ENCODE results near the gene ANKRD52.
"Not testable (repeated sequence)": the region's sequence is repeated elsewhere in the genome, so short reads cannot be mapped to it uniquely, and the experiment has no call there.

The ANKRD52 gene

DNA sequence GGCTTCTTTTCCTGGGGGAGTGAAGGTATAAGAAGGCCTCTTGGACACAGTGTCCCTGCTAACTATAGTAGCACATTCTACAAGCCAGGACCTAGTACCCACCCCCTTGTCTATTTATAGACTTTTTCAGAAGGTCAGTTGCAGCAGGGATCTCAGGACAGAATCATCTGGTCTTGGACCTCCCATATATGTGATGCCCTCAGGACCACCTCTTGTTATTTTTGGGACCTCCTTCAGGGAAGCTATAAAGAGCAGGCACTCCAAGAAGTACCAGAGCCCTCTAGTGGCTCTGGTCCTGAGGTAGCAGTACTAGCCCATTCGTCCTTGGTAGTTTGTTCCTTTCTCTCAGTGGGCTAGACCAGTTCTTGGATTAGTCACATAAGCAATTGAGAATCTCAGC lies 12.8 kb upstream of the ANKRD52 start:
- peak; percentile 10 for DNase-seq

DNA sequence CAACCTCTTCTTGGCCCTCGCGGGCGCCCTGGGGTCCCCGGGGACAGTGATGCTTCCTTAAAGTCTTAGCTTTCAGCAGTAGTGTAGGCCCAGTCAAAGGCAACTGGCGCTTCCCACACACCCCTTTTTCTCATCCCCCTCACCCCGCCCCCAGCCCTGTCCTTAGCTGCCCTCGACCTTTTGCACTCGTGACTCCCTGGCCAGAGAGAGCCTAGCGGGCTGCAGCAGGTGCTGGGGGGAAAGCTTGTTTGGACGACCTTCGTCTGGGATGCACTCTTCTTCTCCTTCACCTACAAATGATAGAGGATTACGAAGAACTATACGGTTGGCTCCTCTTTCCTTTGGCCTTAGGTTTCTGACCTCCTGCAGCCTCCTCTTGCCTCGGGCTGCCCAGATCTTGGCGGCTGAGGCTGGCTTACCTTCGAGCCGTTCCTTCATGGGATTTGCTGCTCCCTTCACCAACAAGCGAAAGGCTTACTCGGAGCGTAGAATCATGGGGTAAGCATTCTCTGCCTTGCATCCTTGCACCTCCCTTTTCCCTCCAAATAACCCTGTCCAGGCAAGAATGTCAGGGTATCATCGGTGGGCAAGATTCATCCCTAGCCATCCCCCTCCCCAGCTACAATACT lies 9.4 kb upstream of the ANKRD52 start:
- no peak for DNase-seq

DNA sequence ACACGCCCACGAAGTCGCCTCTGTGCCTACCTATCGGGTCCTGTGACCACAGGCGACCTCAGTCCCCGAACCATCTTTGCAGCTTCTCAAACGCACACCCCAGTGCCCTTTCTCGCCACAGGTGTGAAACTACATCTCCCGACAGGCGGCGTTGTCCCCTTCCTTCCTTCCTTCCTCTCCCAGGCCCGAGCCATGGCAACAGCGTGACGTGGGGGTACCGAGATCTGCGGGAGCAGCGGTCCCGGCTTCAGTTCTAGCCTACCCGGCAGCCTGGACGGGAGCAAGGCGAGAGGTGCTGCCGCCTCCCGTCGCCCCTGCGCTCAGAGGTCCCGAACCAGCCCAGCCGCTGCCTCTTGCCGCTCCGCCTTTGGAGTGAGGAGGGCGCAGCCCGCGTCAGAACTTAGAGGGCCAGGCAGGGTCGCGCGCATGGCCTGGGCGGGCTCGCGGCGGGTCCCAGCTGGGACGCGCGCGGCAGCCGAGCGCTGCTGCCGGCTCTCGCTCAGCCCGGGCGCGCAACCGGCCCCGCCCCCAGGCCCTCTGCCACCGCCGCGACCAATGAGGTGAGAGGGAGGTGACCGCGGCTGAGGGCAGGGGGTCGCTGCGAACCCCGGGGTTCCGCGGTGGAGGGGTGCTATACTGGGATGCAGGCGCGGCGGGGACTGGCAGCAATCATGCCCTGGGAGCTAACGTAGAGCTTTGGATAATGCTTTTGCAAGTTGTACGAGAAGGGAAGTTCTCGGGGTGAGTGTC lies 8.7 kb upstream of the ANKRD52 start, which contains the start of gene COQ10A:
Gene COQ10A (plus strand): TSS at position 250 of the 750 bp plus-strand sequence. CDS start 177 bp downstream, at position 427.
- peak; percentile 86 for DNase-seq

DNA sequence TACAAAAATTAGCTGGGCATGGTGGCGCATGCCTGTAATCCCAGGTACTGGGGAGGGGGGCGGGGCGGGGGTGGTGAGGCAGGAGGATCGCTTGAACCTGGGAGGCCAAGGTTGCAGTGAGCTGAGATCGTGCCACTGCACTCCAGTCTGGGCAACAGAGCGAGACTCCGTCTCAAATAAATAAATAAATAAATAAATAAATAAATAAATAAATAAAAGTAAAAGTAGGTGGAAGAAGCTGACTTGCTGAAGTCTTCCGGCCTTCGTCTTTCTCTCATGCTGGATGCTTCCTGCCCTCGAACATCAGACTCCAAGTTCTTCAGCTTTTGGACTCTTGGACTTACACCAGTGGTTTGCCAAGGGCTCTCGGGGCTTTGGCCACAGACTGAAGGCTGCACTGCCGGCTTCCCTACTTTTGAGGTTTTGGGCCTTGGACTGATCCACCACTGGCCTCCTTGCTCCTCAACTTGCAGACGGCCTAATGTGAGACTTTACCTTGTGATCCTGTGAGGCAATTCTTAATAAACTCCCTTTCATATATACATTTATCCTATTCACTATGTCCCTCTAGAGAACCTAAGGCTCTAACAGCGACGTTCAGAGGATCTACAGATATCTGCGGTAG lies 8.0 kb upstream of the ANKRD52 start:
- DNase-seq, result not testable (repeated sequence)

DNA sequence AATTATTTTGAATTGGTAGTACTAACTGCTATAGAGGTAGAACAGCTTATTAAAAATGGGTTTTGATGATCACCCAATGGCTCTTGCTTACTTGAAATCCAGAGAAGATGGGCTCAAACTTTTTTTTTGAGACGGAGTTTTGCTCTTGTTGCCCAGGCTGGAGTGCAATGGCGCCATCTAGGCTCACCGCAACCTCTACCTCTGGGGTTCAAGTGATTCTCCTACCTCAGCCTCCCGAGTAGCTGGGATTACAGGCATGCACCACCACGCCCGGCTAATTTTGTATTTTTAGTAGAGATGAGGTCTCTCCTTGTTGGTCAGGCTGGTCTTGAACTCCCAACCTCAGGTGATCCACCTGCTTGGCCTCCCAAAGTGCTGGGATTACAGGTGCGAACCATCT lies 4.8 kb upstream of the ANKRD52 start:
- not testable (repeated sequence) for DNase-seq

DNA sequence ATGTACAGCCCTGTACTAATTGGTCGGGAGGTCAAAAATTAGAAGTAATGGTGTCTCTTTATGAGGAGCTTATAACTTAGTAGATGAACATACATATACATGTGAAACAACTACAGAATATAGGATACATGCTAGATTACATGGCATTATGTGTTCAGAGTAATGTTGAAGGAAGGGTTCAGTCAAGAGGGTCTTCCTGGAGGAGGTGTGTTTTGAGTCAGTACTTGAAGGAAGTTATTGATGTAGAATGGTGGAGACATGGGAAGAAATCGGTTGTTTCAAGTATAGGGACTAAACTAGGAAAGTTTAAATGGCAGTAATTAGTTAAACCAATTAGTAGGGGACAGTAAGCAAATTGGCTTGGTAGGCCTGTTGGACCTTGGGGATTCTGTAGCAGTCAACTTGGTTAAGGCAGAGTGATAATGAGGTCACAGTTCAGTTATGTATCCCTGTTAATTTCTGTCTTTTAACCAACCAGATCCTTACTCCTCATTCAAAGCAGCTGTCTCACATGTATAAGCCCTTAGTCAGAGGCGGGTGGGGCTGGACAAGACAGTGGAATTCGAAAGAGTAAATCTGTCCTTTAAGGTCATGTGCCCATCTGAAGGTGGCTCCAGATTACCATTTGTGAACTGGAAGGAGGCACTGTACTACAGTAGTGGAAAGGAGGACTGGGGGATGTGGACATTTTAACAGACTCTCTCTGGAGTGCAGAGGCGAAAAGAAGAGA lies 3.5 kb upstream of the ANKRD52 start:
- no peak for DNase-seq

DNA sequence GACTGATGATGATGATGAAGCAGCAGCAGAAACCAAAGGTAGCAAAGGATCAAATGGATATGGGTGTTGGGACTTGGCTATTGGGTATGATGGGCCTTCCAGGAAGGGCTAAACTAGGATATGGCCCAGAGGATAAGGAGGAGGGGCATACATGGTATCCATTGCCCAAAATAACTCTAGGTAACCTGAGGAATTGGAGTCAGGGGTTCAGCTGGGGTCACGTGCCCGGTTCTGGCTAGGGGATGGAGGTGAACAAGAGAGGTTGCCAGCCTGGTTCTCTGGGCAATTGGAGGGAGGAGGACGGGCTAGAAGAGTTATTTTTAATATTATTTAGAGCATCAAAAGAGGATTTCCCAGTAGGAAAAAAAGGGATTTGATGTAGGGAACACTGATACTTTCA lies 2.7 kb upstream of the ANKRD52 start:
- no peak for DNase-seq

DNA sequence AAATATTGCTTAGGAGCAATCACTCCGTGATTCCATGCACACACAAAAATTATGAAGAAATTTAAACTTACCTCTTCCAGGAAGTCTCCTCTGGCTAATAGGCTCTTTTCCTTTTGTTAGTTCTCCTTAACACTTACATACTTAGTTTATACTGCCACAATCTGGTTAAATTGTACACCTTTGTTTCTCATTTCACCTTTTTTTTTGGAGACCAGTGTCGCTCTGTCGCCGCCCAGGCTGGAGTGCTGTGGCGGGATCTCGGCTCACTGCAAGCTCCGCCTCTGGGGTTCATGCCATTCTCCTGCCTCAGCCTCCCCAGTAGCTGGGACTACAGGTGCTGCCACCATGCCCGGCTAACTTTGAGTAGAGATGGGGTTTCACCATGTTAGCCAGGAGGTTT lies 2.2 kb upstream of the ANKRD52 start:
- no peak for DNase-seq

DNA sequence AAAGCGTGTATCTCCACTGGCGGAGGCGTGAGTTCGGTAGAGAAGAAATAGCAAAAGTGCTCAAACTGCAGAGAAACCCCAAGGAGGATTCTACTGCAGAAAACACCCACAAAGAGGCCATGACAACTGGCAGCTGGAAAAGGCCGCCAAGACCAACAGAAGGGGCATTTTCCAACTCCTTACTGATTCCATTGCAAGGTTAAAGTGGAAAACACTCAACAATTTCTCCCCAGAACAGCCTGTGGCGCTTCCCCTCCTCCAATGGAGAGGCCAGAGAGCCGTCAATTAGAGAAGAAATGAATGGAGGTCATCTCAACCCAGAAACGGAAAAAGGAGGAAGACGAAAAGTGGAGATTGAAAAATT lies 618 bp upstream of the ANKRD52 start:
- DNase-seq, result peak; percentile 5

DNA sequence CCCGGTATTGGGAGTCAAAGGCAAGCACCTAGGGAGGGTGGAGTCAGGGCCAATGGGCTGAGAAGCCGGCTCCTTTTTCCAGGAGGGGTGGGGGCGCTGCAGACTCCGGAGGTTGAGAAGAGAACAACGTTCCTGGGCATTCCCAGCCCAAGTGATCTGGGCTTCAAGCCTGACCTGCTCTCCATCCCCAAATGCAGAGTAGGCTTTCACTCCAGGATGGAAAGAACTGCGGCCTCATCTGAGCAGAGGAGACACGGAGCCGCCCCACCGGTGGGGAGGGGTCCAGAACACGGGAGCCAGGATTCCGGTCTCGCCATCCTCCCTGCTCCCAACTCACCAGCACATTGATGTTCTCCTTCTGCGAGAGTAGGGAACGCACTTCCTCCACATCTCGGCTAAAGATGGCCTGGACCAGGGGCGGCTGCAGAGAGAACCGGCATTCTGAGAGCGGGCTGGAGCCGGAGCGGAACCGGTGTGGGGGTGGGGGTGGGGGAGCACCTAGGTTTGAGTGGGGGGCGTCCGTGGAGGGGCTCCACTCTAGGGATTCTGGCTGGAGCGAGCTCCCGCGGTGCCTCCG lies 605 bp downstream of the ANKRD52 start:
- DNase-seq, result no peak

DNA sequence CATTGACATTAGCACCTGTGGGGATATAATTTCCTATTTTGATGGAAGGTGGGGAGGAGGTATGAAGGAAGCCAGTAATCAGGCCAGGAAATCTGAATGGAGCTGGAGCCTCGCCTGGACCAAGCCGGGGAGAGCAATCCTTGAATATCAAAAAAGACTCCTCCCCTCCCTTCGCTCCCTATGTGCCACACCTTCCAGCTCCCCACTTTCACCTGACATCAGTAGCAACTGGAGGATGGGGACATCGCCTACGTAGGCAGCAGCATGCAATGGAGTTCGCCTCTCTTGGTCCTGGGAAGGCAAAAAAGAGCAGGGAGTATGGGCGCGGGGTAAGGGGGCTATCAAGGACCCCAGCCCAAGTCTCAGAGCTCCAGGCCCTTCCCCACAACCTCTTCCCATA lies 1.1 kb downstream of the ANKRD52 start:
- DNase-seq, result no peak

DNA sequence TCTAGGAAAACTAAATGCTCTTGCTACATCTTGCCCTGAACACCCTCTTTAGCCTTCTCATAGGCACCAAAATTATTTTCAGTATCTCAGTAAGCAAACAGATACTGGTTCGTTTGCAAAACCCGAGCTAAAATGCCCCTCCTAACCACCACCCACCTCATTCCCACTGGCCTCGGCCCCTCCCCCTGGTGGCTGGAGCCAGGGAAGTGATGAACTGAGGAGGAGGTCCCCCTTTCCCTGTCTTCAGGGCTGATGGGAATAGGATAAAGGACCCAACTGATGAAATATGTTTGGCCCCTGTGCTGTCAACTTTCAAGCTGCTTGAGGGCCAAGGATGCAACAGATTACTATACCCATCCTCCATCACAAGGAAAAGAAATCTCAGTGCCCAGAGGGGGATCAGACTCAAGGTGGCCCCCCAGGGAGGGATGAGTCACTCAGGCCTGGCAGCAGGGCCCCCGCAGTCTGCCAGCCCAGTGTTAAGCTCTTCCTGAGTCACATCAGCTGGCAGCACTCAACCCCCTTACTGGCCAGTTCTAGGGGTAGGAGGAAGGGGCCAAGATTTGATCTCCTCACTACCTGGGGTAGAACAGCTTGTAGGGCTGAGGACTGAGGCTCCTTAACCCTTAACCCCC lies 1.7 kb downstream of the ANKRD52 start:
- no peak for DNase-seq

DNA sequence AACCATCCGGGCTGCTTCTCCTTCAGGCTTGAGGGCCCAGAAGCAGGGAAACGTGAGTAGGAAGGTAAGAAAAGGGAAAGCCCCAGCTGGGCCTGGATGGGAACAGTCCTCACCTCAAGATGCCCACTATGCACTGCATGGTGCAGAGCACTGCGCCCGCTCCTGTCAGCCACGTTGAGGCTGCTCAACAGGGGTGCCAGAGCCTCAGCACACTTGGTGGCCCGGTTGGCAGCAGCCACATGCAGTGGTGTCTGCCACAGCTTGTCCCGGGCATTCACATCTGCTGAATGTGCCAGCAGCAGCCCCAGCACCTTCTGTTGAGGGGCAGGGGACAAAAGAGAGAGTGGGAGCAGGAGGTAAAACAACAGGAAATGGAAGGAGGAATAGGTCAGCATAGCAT lies 2.5 kb downstream of the ANKRD52 start:
- no peak for DNase-seq

DNA sequence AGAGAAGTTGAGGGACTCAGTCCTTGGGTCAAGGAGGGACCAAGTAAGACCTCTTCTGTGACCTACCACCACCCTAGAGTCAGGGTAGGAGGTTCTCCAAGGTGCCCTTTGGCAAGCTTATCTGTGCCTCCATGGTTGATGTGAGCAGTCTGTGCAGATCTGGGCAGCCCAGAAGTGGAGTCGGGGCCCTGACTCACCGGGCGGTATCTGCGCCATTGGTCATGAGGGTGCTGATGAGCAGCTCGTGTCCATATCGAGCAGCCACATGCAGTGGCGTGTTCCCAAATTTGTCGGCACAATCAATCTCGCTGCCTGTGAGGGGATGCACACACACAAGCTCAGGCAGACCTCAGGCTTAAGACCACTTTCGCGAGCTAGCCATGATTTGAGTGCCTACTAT lies 5.1 kb downstream of the ANKRD52 start:
- no peak for DNase-seq

DNA sequence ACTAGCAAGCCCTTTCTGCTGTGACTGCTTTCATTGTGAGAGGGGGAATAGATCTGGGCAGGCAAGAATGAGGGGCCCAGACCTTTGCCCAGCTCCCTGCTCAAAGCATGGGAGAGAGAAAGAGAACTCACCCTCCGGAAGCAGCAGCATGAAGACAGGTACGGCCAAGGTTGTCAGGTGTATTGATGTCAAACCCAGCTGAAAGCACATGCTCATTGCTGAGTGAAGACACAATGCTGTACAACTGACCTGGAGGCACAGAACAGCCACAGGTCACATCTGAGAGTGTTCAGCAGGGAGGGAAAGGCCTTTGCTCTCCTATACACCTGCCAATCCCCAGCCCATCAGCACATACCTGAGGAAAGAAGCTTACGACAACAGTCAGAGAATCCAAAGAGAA lies 5.5 kb downstream of the ANKRD52 start:
- DNase-seq, result no peak

DNA sequence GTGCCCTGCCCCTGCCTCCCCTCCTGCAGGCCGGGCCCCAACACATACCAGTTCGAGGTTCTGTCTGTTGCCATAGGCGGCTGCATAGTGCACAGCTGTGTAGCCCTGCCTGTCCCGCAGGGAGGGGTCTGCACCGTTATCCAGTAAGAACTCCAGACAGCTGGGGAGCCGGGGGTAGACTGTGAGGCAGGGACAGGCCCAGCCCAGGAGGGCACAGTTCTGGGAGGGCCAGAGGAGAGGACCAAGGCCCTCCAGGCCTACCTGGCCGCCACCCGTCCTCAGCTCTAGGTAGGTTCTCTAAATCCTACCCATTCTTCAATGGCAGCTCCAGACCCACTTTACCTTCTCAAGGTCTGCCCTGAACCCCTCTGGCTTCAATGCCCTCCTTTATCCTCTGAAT lies 9.5 kb downstream of the ANKRD52 start:
- DNase-seq, result no peak

DNA sequence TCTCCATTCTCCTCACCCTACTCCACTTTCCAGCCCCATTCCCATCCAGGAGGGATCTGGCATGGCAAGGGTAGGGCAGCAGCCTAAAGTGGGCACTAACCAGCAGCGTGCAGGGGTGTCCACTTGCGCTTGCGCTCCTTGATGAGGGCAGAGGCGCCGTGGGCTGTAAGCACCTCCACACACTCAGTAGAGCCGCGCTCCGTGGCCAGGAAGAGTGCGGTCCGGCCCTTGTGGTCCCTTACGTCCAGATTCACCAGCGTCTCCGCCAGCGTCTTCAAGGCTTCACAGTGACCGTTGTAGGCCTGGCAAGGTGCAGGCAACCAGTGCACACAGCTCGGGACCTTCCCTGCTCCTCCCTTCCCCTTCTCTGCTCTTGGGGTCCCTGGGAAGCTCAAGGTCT lies 10.3 kb downstream of the ANKRD52 start:
- no peak for DNase-seq

DNA sequence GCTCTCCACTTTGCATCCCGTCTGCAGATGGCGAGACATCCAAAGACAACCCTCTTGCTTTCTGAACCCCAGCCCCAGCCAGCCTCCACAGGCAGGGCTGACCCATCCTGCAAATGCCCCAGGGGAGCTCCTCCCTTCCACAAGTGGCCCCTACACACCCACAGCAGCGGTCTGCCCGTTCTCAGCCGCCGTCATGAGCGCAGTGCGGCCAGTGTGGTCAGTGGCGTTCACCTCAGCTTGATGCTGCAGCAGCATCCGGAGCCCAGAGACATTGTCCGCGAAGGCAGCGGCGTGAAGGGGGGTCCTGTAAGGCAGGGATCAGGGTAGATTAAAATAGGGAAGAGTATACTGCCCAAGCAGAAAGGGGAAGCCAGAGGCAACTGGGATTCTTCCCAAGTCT lies 13.7 kb downstream of the ANKRD52 start:
- DNase-seq, result no peak

DNA sequence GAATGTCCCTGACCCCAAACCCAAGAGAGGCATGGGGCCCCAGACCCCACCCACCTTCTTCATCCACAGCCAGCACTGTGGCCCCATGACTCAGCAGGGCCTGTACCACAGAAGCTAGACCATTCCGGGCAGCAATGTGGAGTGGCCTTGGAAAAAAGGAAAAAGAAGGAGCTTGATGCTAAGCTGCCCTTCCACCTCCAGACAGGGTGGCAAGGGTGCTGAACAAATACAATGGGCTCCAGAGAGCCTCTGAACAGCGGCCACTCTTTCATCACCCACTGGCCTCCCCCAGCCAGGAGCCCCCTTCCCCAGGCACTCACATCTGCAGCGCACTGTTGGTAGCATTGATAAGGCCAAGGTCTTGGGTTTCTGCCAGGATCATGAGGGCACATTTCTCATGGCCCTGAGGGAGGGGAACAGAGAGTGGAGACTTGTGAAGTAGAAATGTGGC lies 14.4 kb downstream of the ANKRD52 start:
- no peak for DNase-seq

DNA sequence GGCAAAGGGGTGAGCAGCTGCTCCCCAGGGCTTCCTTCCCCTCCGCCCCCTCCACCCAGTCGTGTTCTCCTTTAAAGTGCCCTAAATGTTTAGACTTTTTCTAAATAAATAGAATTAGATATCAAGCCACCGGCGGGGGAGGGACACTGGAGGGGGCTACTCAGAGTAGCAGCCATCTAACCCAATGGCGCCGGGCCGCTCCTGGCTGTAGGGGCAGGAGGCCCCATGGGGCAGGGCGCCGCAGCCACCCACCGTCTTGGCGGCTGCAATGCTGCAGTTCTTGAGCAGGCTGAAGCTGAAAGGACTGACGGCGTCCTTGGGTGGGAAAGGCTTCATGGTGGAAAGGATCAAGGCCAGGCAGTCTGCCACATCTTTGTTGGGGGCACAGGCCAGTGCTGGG lies 15.2 kb downstream of the ANKRD52 start:
- DNase-seq, result no peak

DNA sequence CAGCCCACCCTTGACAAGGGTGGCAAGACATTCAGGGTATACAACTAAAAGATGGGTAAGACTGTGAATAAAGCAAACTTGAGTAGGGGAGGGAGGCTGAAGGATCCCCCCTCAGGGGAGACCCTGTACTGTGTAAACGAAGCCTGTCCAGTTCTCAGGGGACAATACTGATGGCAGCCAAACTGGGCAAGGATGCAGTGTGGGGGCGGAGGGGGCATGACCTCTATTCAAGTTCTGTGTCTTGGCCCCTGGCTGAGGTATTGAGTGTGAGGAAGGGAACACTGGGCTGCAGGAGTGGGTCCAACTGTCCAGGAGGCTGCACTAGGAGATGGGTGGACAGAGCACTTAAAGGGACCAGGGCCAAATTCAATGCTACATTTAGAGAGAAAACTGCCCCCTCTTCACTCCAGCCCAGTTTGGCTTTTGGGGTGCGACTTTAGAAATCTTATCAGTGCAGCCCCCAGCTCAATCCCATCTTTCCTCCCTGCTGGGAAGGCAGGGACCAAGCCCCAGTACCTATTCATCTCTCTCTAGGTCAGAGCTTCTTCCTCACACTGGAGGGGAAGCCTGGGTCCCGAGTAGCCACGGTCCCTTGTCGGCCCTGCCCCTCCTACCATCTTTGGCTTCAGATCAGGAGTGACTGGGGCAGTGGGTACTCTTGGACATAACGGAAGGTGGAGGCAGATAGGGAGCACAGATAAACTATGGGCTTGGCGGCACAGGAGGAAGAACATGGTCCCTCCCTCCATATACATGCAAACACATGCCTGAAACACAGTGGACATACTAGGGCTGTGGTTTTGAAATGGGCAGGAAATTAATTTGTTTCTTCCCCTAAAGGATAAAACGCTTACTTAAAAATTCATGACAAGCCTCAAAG lies 16.5 kb downstream of the ANKRD52 start:
- DNase-seq, result no peak

DNA sequence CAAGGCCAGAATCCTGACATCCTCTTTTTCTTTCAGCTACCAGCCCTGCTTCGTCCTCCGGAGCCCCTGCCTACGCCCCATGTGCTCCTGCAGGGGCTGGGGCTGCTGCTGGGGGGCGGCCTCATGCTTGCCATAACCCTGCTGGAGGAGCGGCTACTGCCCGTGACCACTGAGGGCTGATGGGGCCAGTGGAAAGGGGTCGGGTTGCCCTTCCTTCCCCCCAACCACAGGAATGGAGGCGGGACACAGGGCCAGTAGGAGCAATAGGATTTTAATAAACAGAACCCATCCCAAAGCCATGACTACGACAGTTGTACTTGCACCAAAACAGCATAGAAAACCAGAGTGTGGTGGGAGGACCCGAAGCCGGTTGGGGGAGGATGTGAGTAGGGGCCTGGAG lies 20.6 kb downstream of the ANKRD52 start:
- DNase-seq, result no peak
